ENCODE measurements around the gene GRIN2B.

The GRIN2B gene

GRCh38 chr12:13979772-13980378, 1.5 kb downstream of the GRIN2B start:
- H3K27ac ChIP-seq = no peak overlapping the region
- H3K36me3 ChIP-seq (replicated peaks) = no peaks in the 10 kb centered on the region
- H3K27me3 ChIP-seq (replicated peaks) = peaks cover 9% of the 10 kb centered on the region
- no peak for DNase-seq
- in situ Hi-C loops (cut with HindIII; ENCODE audit: low pct_ligation_motif_present, low sequenced_read_pairs) = no loop called here
- H3K4me3 ChIP-seq (ENCODE audit: low read depth, low read length) = no peak overlapping the region
- no peak for TF ChIP-seq CTCF (IDR thresholded peaks at IDR 0.05; ENCODE audit: low read depth, low read length, missing control alignments)

DNA sequence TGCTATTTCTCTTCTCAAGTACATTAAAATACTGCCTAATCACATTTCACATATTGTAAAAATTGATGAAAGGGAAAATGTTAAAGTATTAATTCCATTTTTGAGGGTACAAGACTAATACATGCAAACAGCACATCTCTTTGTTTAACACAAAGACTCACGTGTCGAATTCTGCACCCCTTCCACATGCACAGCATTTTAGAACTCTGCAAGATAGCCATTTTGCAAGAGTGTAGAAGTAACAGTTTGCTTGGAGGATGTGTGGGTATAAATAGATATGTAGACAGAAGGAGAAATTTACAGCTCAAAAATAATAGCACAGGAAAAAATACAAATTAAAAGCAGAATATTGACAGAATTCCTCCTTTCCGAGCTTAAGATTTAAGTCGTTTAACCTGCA, 2.5 kb downstream of the GRIN2B start:
- H3K4me3 ChIP-seq (ENCODE audit: low read depth, low read length) = no peak overlapping the region
- peaks cover 9% of the 10 kb centered on the region for H3K27me3 ChIP-seq (replicated peaks)
- TF ChIP-seq CTCF (IDR thresholded peaks at IDR 0.05; ENCODE audit: low read depth, low read length, missing control alignments) = no peak
- no peak for DNase-seq
- no peak overlapping the region for H3K27ac ChIP-seq
- in situ Hi-C loops (cut with HindIII; ENCODE audit: low pct_ligation_motif_present, low sequenced_read_pairs) = no loop called here
- no peaks in the 10 kb centered on the region for H3K36me3 ChIP-seq (replicated peaks)

DNA sequence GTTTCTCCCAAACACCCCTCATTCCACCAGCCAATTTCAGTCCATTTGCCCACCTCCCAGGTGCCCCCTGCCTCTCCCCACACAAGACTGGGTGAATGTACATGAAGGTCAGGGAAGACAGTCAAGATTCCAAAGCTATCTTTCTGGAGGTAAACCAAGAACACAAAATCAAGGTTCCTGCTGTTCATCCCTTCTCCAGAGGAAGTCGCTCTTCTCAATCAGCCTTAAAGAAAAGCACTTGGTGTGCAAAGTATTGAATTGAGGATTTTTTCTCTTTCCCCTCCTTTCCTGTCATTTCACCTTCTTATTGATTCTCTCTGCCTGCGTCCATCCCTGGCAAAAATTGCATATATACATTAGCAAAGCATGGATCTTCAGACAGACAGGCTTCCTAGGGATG, 4.5 kb downstream of the GRIN2B start:
- TF ChIP-seq CTCF (IDR thresholded peaks at IDR 0.05; ENCODE audit: low read depth, low read length, missing control alignments) = no peak
- in situ Hi-C loops (cut with HindIII; ENCODE audit: low pct_ligation_motif_present, low sequenced_read_pairs) = no loop called here
- H3K27me3 ChIP-seq (replicated peaks) = peaks cover 9% of the 10 kb centered on the region
- no peak overlapping the region for H3K4me3 ChIP-seq (ENCODE audit: low read depth, low read length)
- DNase-seq = no peak
- H3K36me3 ChIP-seq (replicated peaks) = no peaks in the 10 kb centered on the region
- H3K27ac ChIP-seq = no peak overlapping the region

DNA sequence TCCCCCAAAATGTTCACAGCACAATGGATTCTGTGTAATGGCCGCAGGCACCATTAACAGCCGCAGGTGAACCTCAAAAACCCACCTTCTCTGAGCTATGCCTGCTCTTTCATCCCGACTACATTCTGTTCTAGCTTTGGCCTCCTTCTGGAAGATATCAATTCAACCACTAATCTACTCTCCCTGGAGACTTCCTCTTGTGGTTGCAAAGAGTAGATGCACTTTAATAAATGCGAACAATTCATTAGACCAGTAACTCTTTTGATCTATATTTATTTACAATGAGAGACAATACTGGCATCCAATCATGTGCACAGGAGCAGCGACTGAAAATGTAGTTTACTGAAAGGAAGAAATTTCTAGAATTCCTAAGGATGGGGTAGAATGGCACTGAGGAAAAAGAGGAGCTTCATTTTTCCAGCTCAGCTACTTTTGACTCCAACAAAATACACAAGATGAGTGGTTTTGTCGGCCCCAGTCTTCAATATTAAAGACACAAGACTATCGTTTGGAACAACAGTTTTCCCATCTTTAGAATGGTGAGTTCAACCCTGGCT, 5.3 kb downstream of the GRIN2B start:
- peaks cover 9% of the 10 kb centered on the region for H3K27me3 ChIP-seq (replicated peaks)
- H3K27ac ChIP-seq = no peak overlapping the region
- TF ChIP-seq CTCF (IDR thresholded peaks at IDR 0.05; ENCODE audit: low read depth, low read length, missing control alignments) = no peak
- in situ Hi-C loops (cut with HindIII; ENCODE audit: low pct_ligation_motif_present, low sequenced_read_pairs) = no loop called here
- no peaks in the 10 kb centered on the region for H3K36me3 ChIP-seq (replicated peaks)
- DNase-seq = no peak
- H3K4me3 ChIP-seq (ENCODE audit: low read depth, low read length) = no peak overlapping the region

- no peak for DNase-seq
- in situ Hi-C loops (cut with HindIII; ENCODE audit: low pct_ligation_motif_present, low sequenced_read_pairs) = no loop called here
- no peaks in the 10 kb centered on the region for H3K36me3 ChIP-seq (replicated peaks)
- no peaks in the 10 kb centered on the region for H3K27me3 ChIP-seq (replicated peaks)
- TF ChIP-seq CTCF (IDR thresholded peaks at IDR 0.05; ENCODE audit: low read depth, low read length, missing control alignments) = no peak
- H3K4me3 ChIP-seq (ENCODE audit: low read depth, low read length) = no peak overlapping the region
- no peak overlapping the region for H3K27ac ChIP-seq
These were observed 7.4 kb downstream of the GRIN2B start for GRCh38 chr12:13973996-13974395.

GRCh38 chr12:13970803-13971202, 10.6 kb downstream of the GRIN2B start:
- H3K27me3 ChIP-seq (replicated peaks) = no peaks in the 10 kb centered on the region
- H3K36me3 ChIP-seq (replicated peaks) = no peaks in the 10 kb centered on the region
- TF ChIP-seq CTCF (IDR thresholded peaks at IDR 0.05; ENCODE audit: low read depth, low read length, missing control alignments) = no peak
- H3K27ac ChIP-seq = no peak overlapping the region
- DNase-seq = no peak
- H3K4me3 ChIP-seq (ENCODE audit: low read depth, low read length) = no peak overlapping the region
- in situ Hi-C loops (cut with HindIII; ENCODE audit: low pct_ligation_motif_present, low sequenced_read_pairs) = no loop called here
